Measurements from ENCODE around the gene PLSCR3.

PLSCR3 gene

GRCh38 chr17:7357381-7357780 lies 36.9 kb downstream of the PLSCR3 start:
- DNase-seq = no peak
- Histone ChIP-seq H3K4me1 (no peaks in the 10 kb centered on the region), H3K4me3 (ENCODE audit: low read depth, low read length) (no peak overlapping the region), H3K9me3 (no peaks in the 10 kb centered on the region), H3K27me3 (no peaks in the 10 kb centered on the region), H3K36me3 (no peaks in the 10 kb centered on the region)
- TF ChIP-seq CTCF (IDR thresholded peaks at IDR 0.05; ENCODE audit: low read depth, low read length) = no peak

DNA sequence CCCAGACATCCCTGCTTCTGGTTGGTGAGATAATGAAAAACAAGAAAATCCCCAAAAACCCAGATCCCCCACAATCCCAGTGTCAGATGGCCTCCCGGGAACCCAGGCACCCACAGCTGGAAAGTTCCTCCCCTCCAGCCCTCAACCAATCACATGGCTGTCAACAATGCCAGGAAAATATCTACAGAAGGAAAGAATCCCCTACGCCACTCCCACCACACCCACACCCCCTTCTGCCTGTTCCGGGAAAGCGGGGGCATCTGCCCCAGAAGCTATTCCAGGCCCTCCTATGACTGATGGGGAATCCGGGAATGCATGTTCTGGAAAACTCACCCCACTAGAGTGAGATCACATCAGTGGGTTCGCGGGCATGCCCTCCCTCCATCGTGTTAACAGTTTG lies 37.6 kb downstream of the PLSCR3 start:
- Histone ChIP-seq H3K36me3 (no peaks in the 10 kb centered on the region), H3K4me3 (ENCODE audit: low read depth, low read length) (no peak overlapping the region), H3K27me3 (no peaks in the 10 kb centered on the region), H3K9me3 (no peaks in the 10 kb centered on the region), H3K4me1 (no peaks in the 10 kb centered on the region)
- DNase-seq = no peak
- no peak for TF ChIP-seq CTCF (IDR thresholded peaks at IDR 0.05; ENCODE audit: low read depth, low read length)

GRCh38 chr17:7356072-7356549 lies 38.2 kb downstream of the PLSCR3 start:
- DNase-seq = peak; percentile 77
- Histone ChIP-seq H3K27me3 (no peaks in the 10 kb centered on the region), H3K36me3 (no peaks in the 10 kb centered on the region), H3K9me3 (no peaks in the 10 kb centered on the region), H3K4me1 (no peaks in the 10 kb centered on the region), H3K4me3 (ENCODE audit: low read depth, low read length) (no peak overlapping the region)
- peak; percentile 71 for TF ChIP-seq CTCF (IDR thresholded peaks at IDR 0.05; ENCODE audit: low read depth, low read length)

GRCh38 chr17:7355573-7355972 lies 38.8 kb downstream of the PLSCR3 start:
- no peaks in the 10 kb centered on the region for H3K9me3 ChIP-seq
- no peaks in the 10 kb centered on the region for H3K36me3 ChIP-seq
- TF ChIP-seq CTCF (IDR thresholded peaks at IDR 0.05; ENCODE audit: low read depth, low read length) = no peak
- no peaks in the 10 kb centered on the region for H3K4me1 ChIP-seq
- H3K27me3 ChIP-seq = no peaks in the 10 kb centered on the region
- no peak for DNase-seq
- H3K4me3 ChIP-seq (ENCODE audit: low read depth, low read length) = no peak overlapping the region

DNA sequence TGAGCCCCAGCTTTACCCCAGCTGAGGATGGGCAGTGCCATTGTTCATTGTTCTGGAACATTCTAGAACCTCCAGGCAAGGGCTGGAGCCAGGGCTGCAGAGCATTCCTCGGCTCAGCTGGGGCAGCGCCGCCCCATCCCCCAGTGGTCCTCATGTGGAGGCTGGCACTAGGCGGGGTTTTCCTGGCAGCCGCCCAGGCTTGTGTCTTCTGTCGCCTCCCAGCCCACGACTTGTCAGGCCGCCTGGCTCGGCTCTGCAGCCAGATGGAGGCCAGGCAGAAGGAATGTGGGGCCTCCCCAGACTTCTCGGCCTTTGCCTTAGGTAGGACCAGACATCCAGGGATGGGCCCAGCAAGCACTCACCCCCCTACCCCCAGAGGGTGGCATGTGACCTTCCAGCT lies 39.3 kb downstream of the PLSCR3 start, which contains the start of gene TMEM95:
Gene TMEM95, plus strand, starts transcription at position 104 of the 400 bp plus-strand sequence. Its CDS starts 49 bp downstream, at position 153.
- no peak within 1 kb of the TSS for H3K4me3 ChIP-seq (ENCODE audit: low read depth, low read length)
- DNase-seq = peak; percentile 53
- no peaks in the 10 kb centered on the region for H3K36me3 ChIP-seq
- no peaks in the 10 kb centered on the region for H3K9me3 ChIP-seq
- H3K27me3 ChIP-seq = no peaks in the 10 kb centered on the region
- no peaks in the 10 kb centered on the region for H3K4me1 ChIP-seq
- TF ChIP-seq CTCF (IDR thresholded peaks at IDR 0.05; ENCODE audit: low read depth, low read length) = no peak

- H3K9me3 ChIP-seq = no peaks in the 10 kb centered on the region
- DNase-seq = no peak
- H3K4me1 ChIP-seq = 0 out of 2 replicates have a peak, but pooled peaks cover 2% of the 10 kb centered on the region
- no peak for TF ChIP-seq CTCF (IDR thresholded peaks at IDR 0.05; ENCODE audit: low read depth, low read length)
- no peaks in the 10 kb centered on the region for H3K27me3 ChIP-seq
- no peak overlapping the region for H3K4me3 ChIP-seq (ENCODE audit: low read depth, low read length)
- H3K36me3 ChIP-seq = no peaks in the 10 kb centered on the region
These were observed 40.0 kb downstream of the PLSCR3 start for GRCh38 chr17:7354262-7354843.
